Keratinocyte (primary cell): ENCODE measurements around the gene SMAD7. TPM values are rescaled to one million over a fixed set of nuclear protein-coding genes. Genes with fewer than 3 reads are reported as not detected.

Experiments used
- DNase-seq: peaks from one replicate; pipeline ENCODE4 v3.0.0-alpha.2; 2011; ENCODE audit warnings: low read depth, missing footprints, low spot score
- FAIRE-seq: peaks from 2 replicates; lab custom pipeline; 2011; peaks lifted over from hg19 to GRCh38; lab: Jason Lieb, UNC
- H2AFZ ChIP-seq: 2 replicates; pipeline ENCODE4 v1.6.0; 2012; ENCODE audit warnings: low read length, control low read depth, inconsistent platforms; ENCODE audit not compliant: control insufficient read depth
- H3K27ac ChIP-seq: 2 replicates; pipeline ENCODE4 v1.5.1; 2011; ENCODE audit warnings: low read length; ENCODE audit not compliant: control insufficient read depth, insufficient read depth
- H3K27me3 ChIP-seq: 3 replicates; pipeline ENCODE4 v1.6.0; 2011; ENCODE audit warnings: low read length; ENCODE audit not compliant: control insufficient read depth, insufficient read depth; ENCODE audit errors: extremely low read depth
- H3K36me3 ChIP-seq, 2 experiments: 2 replicates in 1 of 2; 3 replicates in 1 of 2; pipeline ENCODE4 v1.5.1; 2011; ENCODE audit warnings: low read length in 2 of 2, mild to moderate bottlenecking in 1 of 2; ENCODE audit not compliant: control insufficient read depth in 2 of 2, insufficient read depth in 2 of 2; ENCODE audit errors: extremely low read depth in 1 of 2
- H3K4me1 ChIP-seq: 3 replicates; pipeline ENCODE4 v1.5.1; 2011; ENCODE audit warnings: low read length; ENCODE audit not compliant: control insufficient read depth, insufficient read depth; ENCODE audit errors: extremely low read depth
- H3K4me2 ChIP-seq: 3 replicates; pipeline ENCODE4 v1.6.0; 2011; ENCODE audit warnings: low read depth, low read length; ENCODE audit not compliant: control insufficient read depth, insufficient read depth; ENCODE audit errors: extremely low read depth
- H3K4me3 ChIP-seq, 3 experiments: fragments of 200-600 bp in 1 of 3; sonication (generic) in 1 of 3; 2 replicates in 2 of 3; 3 replicates in 1 of 3; pipeline ENCODE4 v1.5.1; 2011 to 2016; ENCODE audit warnings: low read length in 3 of 3, mild to moderate bottlenecking in 3 of 3, control low read depth in 2 of 3, inconsistent platforms in 1 of 3, low read depth in 1 of 3, mixed read lengths in 1 of 3, mixed run types in 1 of 3, moderate library complexity in 1 of 3; ENCODE audit not compliant: control insufficient read depth in 2 of 3, insufficient read depth in 2 of 3; ENCODE audit errors: extremely low read depth in 1 of 3
- H3K79me2 ChIP-seq: 2 replicates; pipeline ENCODE4 v1.6.0; 2012; ENCODE audit warnings: low read length; ENCODE audit not compliant: control insufficient read depth, insufficient read depth
- H3K9ac ChIP-seq: 3 replicates; pipeline ENCODE4 v1.6.0; 2011; ENCODE audit warnings: low read length; ENCODE audit not compliant: control insufficient read depth, insufficient read depth; ENCODE audit errors: extremely low read depth
- H3K9me1 ChIP-seq: 3 replicates; pipeline ENCODE4 v1.6.0; 2011; ENCODE audit warnings: low read length; ENCODE audit not compliant: control insufficient read depth, insufficient read depth; ENCODE audit errors: extremely low read depth
- H3K9me3 ChIP-seq: 2 replicates; pipeline ENCODE4 v1.5.1; 2012; ENCODE audit warnings: low read depth, low read length; ENCODE audit not compliant: control insufficient read depth
- H4K20me1 ChIP-seq: 3 replicates; pipeline ENCODE4 v1.6.0; 2011; ENCODE audit warnings: low read length; ENCODE audit not compliant: control insufficient read depth, insufficient read depth; ENCODE audit errors: extremely low read depth
- EZH2 ChIP-seq: IDR thresholded peaks from one replicate; pipeline ENCODE4 v1.6.1; 2012; ENCODE audit warnings: inconsistent platforms, mild to moderate bottlenecking, low read length, moderate library complexity
- dilution Hi-C: fragments of 300-500 bp; cut with MboI; formaldehyde crosslinking; loops from one replicate; pipeline ENCODE4 v1.7.0; 2020; ENCODE audit warnings: low sequenced_read_pairs; ENCODE audit not compliant: extremely low pct_ligation_motif_present
- polyA plus RNA-seq, 5 experiments: library from polyadenylated mRNA; depleted of rRNA in 3 of 5; stranded (reverse) in 3 of 5; stranded (forward) in 1 of 5; unstranded in 1 of 5; fragments of >200 nt; gene quantifications; 1 replicate in 1 of 5; 2 replicates in 3 of 5; 3 replicates in 1 of 5; pipeline versions ENCODE4 v1.2.1 to v1.2.3, GENCODE V29; 2011 to 2012; ENCODE audit warnings: missing spikeins in 2 of 5, low read depth in 1 of 5, low replicate concordance in 1 of 5
- TF ChIP-seq, protein P1 (sequence below), 3 experiments: IDR thresholded peaks in 1 of 3; conservative IDR thresholded peaks in 1 of 3; optimal IDR thresholded peaks in 1 of 3; 2 replicates in 2 of 3; 3 replicates in 1 of 3; pipeline versions ENCODE3 to v1.5.1; 2011; ENCODE audit warnings: low read length in 3 of 3, mild to moderate bottlenecking in 3 of 3, moderate library complexity in 2 of 3, control low read depth in 1 of 3, inconsistent platforms in 1 of 3; ENCODE audit not compliant: insufficient read depth in 2 of 3; ENCODE audit errors: extremely low read depth in 1 of 3

The SMAD7 gene
- polyA plus RNA-seq, 1 donor (not counting 4 experiments of a cell fraction or from before 2014, with no cell fraction given): 9.5 TPM

- H3K36me3 ChIP-seq: no peaks in the 10 kb centered on the region
Measured at GRCh38 chr18:48885266-48885923, 65.4 kb downstream of the SMAD7 start.

GRCh38 chr18:48884771-48885170 is 66.0 kb downstream of the SMAD7 start:
- no peaks in the 10 kb centered on the region for H3K36me3 ChIP-seq
- H3K4me2 ChIP-seq: no peak overlapping the region
- H2AFZ ChIP-seq: no peak overlapping the region
- TF ChIP-seq, protein P1, sequence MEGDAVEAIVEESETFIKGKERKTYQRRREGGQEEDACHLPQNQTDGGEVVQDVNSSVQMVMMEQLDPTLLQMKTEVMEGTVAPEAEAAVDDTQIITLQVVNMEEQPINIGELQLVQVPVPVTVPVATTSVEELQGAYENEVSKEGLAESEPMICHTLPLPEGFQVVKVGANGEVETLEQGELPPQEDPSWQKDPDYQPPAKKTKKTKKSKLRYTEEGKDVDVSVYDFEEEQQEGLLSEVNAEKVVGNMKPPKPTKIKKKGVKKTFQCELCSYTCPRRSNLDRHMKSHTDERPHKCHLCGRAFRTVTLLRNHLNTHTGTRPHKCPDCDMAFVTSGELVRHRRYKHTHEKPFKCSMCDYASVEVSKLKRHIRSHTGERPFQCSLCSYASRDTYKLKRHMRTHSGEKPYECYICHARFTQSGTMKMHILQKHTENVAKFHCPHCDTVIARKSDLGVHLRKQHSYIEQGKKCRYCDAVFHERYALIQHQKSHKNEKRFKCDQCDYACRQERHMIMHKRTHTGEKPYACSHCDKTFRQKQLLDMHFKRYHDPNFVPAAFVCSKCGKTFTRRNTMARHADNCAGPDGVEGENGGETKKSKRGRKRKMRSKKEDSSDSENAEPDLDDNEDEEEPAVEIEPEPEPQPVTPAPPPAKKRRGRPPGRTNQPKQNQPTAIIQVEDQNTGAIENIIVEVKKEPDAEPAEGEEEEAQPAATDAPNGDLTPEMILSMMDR (optimal IDR thresholded peaks at IDR 0.05 in 1 of 3, IDR thresholded peaks at IDR 0.05 in 1 of 3, conservative IDR thresholded peaks at IDR 0.05 in 1 of 3; ENCODE audit: extremely low read depth in 1 of 3, insufficient read depth in 2 of 3, low read length in 3 of 3): no peak
- no peak for TF ChIP-seq EZH2
- FAIRE-seq: no peak
- DNase-seq: no peak
- no peaks in the 10 kb centered on the region for H4K20me1 ChIP-seq
- H3K4me1 ChIP-seq: no peaks in the 10 kb centered on the region
- no peak overlapping the region for H3K27ac ChIP-seq
- H3K9me1 ChIP-seq: no peaks in the 10 kb centered on the region
- dilution Hi-C loops: no loop called here
- no peak overlapping the region for H3K9ac ChIP-seq
- no peaks in the 10 kb centered on the region for H3K27me3 ChIP-seq
- H3K4me3 ChIP-seq: no peak overlapping the region
- H3K79me2 ChIP-seq: no peaks in the 10 kb centered on the region
- H3K9me3 ChIP-seq: no peaks in the 10 kb centered on the region

More at GRCh38 chr18:48885266-48885923, 65.4 kb downstream of the SMAD7 start:
- H3K4me2 ChIP-seq: no peak overlapping the region
- no peaks in the 10 kb centered on the region for H3K9me3 ChIP-seq
- TF ChIP-seq, protein P1 (optimal IDR thresholded peaks at IDR 0.05 in 1 of 3, IDR thresholded peaks at IDR 0.05 in 1 of 3, conservative IDR thresholded peaks at IDR 0.05 in 1 of 3; ENCODE audit: extremely low read depth in 1 of 3, insufficient read depth in 2 of 3, low read length in 3 of 3): no peak
- TF ChIP-seq EZH2: no peak
- H3K4me3 ChIP-seq: no peak overlapping the region
- no peak overlapping the region for H3K9ac ChIP-seq
- H2AFZ ChIP-seq: no peak overlapping the region
- H3K27me3 ChIP-seq: no peaks in the 10 kb centered on the region
- dilution Hi-C loops: no loop called here
- H4K20me1 ChIP-seq: no peaks in the 10 kb centered on the region
- no peak overlapping the region for H3K27ac ChIP-seq
- no peaks in the 10 kb centered on the region for H3K9me1 ChIP-seq
- FAIRE-seq (no peak), DNase-seq (no peak)
- H3K4me1 ChIP-seq: no peaks in the 10 kb centered on the region
- H3K79me2 ChIP-seq: no peaks in the 10 kb centered on the region
